ENCODE data around the gene OR10C1. TPM values are rescaled to one million over a fixed set of nuclear protein-coding genes. Genes with fewer than 3 reads are reported as not detected.
A peak's percentile ranks its signal among the peaks of the same experiment; 100 is the strongest.

OR10C1 gene
- total RNA-seq, 1 donor from 2014 or later = not detected

- peaks cover 18% of the 10 kb centered on the region for H3K9me3 Mint-ChIP-seq
- H3K27me3 Mint-ChIP-seq (ENCODE audit: low read depth) = peaks cover 8% of the 10 kb centered on the region
- H3K27ac Mint-ChIP-seq = peak overlapping the region; percentile 10
- no peak for TF ChIP-seq CTCF (IDR thresholded peaks at IDR 0.05; ENCODE audit: unreplicated experiment)
- H3K4me1 Mint-ChIP-seq = peaks cover 3% of the 10 kb centered on the region
- no peaks in the 10 kb centered on the region for H3K36me3 Mint-ChIP-seq
- no peak overlapping the region for H3K4me3 Mint-ChIP-seq
- no peak for DNase-seq (ENCODE audit: low spot score in 2 of 2, unreplicated experiment in 2 of 2)
Observed at GRCh38 chr6:29447670-29448069, 8.6 kb downstream of the OR10C1 start.

- H3K9me3 Mint-ChIP-seq = peaks cover 8% of the 10 kb centered on the region
- DNase-seq (ENCODE audit: low spot score in 2 of 2, unreplicated experiment in 2 of 2) = no peak
- H3K27me3 Mint-ChIP-seq (ENCODE audit: low read depth) = peaks cover 2% of the 10 kb centered on the region
- no peaks in the 10 kb centered on the region for H3K36me3 Mint-ChIP-seq
- no peak overlapping the region for H3K27ac Mint-ChIP-seq
- peaks cover 3% of the 10 kb centered on the region for H3K4me1 Mint-ChIP-seq
- H3K4me3 Mint-ChIP-seq = no peak overlapping the region
- TF ChIP-seq CTCF (IDR thresholded peaks at IDR 0.05; ENCODE audit: unreplicated experiment) = no peak
Observed at GRCh38 chr6:29451471-29452193, 12.5 kb downstream of the OR10C1 start.

GRCh38 chr6:29456971-29457370 lies 17.9 kb downstream of the OR10C1 start, which contains the start of the genes OR11A1 and OR2H1:
TSS of gene OR11A1 (minus strand) at chr6:29457071. CDS start at chr6:29427641, 29,430 bp downstream.
TSS of gene OR2H1 (plus strand) at chr6:29457155. CDS start at chr6:29461770, 4,615 bp downstream.
- no peaks in the 10 kb centered on the region for H3K4me1 Mint-ChIP-seq
- no peaks in the 10 kb centered on the region for H3K36me3 Mint-ChIP-seq
- DNase-seq (ENCODE audit: low spot score in 2 of 2, unreplicated experiment in 2 of 2) = no peak
- H3K27me3 Mint-ChIP-seq (ENCODE audit: low read depth) = peaks cover 31% of the 10 kb centered on the region
- H3K9me3 Mint-ChIP-seq = no peaks in the 10 kb centered on the region
- H3K4me3 Mint-ChIP-seq = no peak within 1 kb of the TSS
- no peak for TF ChIP-seq CTCF (IDR thresholded peaks at IDR 0.05; ENCODE audit: unreplicated experiment)
- H3K27ac Mint-ChIP-seq = no peak within 1 kb of the TSS

- Mint-ChIP-seq H3K4me1 (no peaks in the 10 kb centered on the region), H3K9me3 (no peaks in the 10 kb centered on the region), H3K27ac (no peak overlapping the region), H3K4me3 (no peak overlapping the region), H3K36me3 (no peaks in the 10 kb centered on the region), H3K27me3 (ENCODE audit: low read depth) (peaks cover 38% of the 10 kb centered on the region)
- no peak for TF ChIP-seq CTCF (IDR thresholded peaks at IDR 0.05; ENCODE audit: unreplicated experiment)
- no peak for DNase-seq (ENCODE audit: low spot score in 2 of 2, unreplicated experiment in 2 of 2)
Observed at GRCh38 chr6:29461021-29461814, 22.1 kb downstream of the OR10C1 start.

GRCh38 chr6:29462022-29462421 lies 22.9 kb downstream of the OR10C1 start:
- Mint-ChIP-seq H3K4me3 (no peak overlapping the region), H3K27me3 (ENCODE audit: low read depth) (peaks cover 40% of the 10 kb centered on the region), H3K4me1 (no peaks in the 10 kb centered on the region), H3K9me3 (no peaks in the 10 kb centered on the region), H3K36me3 (no peaks in the 10 kb centered on the region), H3K27ac (no peak overlapping the region)
- TF ChIP-seq CTCF (IDR thresholded peaks at IDR 0.05; ENCODE audit: unreplicated experiment) = no peak
- no peak for DNase-seq (ENCODE audit: low spot score in 2 of 2, unreplicated experiment in 2 of 2)
